GM12878 (cell line): Measurements from ENCODE around the gene DCST1.

Experiments used
- CTCF ChIP-seq, 3 experiments: IDR thresholded peaks in 2 of 3; conservative IDR thresholded peaks in 1 of 3; 2 replicates each; pipeline ENCODE4 v1.5.1; 2011; ENCODE audit warnings: low read depth in 3 of 3, low read length in 3 of 3, mild to moderate bottlenecking in 3 of 3, control low read depth in 2 of 3, moderate library complexity in 2 of 3, inconsistent platforms in 1 of 3, mixed read lengths in 1 of 3; ENCODE audit not compliant: control insufficient read depth in 2 of 3, insufficient read depth in 1 of 3; ENCODE audit errors: extremely low read depth in 1 of 3
- E2F4 ChIP-seq: IDR thresholded peaks from 2 replicates; pipeline ENCODE4 v1.6.1; 2012; ENCODE audit warnings: low read depth, low read length, improper control_type of control experiment
- ELK1 ChIP-seq: IDR thresholded peaks from 2 replicates; pipeline ENCODE4 v1.6.1; 2012; ENCODE audit warnings: low read depth, low read length, improper control_type of control experiment
- EP300 ChIP-seq, 2 experiments: fragments of 150-350 bp in 1 of 2; IDR thresholded peaks; 2 replicates each; pipeline ENCODE4 v1.6.1; 2011 to 2012; ENCODE audit warnings: low read depth in 2 of 2, low read length in 2 of 2, borderline replicate concordance in 1 of 2, improper control_type of control experiment in 1 of 2, inconsistent platforms in 1 of 2; ENCODE audit not compliant: control insufficient read depth in 1 of 2
- EZH2 ChIP-seq: IDR thresholded peaks from 2 replicates; pipeline ENCODE4 v1.6.1; 2012; ENCODE audit warnings: low read depth, mild to moderate bottlenecking, control low read depth, inconsistent platforms, low read length, borderline replicate concordance; ENCODE audit not compliant: control insufficient read depth
- JUND ChIP-seq: IDR thresholded peaks from 2 replicates; pipeline ENCODE4 v1.6.1; 2012; ENCODE audit warnings: low read depth, mild to moderate bottlenecking, low read length, improper control_type of control experiment, moderate library complexity
- NFXL1 ChIP-seq: fragments of 450-650 bp; IDR thresholded peaks from 2 replicates; pipeline ENCODE4 v1.6.1; 2017; ENCODE audit warnings: antibody characterized with exemption, mild to moderate bottlenecking, borderline replicate concordance
- ZNF592 ChIP-seq: fragments of 450-650 bp; IDR thresholded peaks from 2 replicates; pipeline ENCODE4 v1.6.1; 2017; ENCODE audit warnings: mild to moderate bottlenecking, moderate library complexity
- ZSCAN29 ChIP-seq: fragments of 450-650 bp; IDR thresholded peaks from 2 replicates; pipeline ENCODE4 v1.6.1; 2017; ENCODE audit warnings: mild to moderate bottlenecking, moderate library complexity
- TF ChIP-seq, protein P1 (sequence below): fragments of 450-650 bp; IDR thresholded peaks from 2 replicates; pipeline ENCODE4 v1.6.1; 2016; ENCODE audit warnings: mild to moderate bottlenecking, moderate library complexity, borderline replicate concordance

DNA sequence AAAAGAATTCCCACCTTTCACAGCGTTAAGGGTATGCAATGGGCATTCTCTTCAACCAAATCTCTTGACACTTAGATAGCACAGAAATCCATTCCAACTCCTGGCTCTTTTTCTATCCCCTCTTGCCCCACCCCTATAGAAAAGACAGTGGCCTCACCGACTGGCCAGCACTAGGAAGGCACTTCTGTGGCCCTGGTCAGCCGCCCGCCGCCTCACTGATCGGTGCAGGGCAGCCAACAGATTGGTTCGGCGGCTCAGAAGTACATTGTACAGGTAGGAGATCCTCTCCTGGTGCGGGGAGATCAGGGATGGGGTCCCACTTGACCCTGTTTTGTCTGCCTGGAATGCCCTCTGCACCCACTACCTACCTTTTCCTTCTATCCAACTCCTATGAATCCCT is 9.3 kb upstream of the DCST1 start:
- TF ChIP-seq EZH2, result no peak
- TF ChIP-seq, protein P1, sequence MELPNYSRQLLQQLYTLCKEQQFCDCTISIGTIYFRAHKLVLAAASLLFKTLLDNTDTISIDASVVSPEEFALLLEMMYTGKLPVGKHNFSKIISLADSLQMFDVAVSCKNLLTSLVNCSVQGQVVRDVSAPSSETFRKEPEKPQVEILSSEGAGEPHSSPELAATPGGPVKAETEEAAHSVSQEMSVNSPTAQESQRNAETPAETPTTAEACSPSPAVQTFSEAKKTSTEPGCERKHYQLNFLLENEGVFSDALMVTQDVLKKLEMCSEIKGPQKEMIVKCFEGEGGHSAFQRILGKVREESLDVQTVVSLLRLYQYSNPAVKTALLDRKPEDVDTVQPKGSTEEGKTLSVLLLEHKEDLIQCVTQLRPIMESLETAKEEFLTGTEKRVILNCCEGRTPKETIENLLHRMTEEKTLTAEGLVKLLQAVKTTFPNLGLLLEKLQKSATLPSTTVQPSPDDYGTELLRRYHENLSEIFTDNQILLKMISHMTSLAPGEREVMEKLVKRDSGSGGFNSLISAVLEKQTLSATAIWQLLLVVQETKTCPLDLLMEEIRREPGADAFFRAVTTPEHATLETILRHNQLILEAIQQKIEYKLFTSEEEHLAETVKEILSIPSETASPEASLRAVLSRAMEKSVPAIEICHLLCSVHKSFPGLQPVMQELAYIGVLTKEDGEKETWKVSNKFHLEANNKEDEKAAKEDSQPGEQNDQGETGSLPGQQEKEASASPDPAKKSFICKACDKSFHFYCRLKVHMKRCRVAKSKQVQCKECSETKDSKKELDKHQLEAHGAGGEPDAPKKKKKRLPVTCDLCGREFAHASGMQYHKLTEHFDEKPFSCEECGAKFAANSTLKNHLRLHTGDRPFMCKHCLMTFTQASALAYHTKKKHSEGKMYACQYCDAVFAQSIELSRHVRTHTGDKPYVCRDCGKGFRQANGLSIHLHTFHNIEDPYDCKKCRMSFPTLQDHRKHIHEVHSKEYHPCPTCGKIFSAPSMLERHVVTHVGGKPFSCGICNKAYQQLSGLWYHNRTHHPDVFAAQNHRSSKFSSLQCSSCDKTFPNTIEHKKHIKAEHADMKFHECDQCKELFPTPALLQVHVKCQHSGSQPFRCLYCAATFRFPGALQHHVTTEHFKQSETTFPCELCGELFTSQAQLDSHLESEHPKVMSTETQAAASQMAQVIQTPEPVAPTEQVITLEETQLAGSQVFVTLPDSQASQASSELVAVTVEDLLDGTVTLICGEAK, result no peak
- no peak for TF ChIP-seq CTCF (IDR thresholded peaks at IDR 0.05 in 2 of 3, conservative IDR thresholded peaks at IDR 0.05 in 1 of 3; ENCODE audit: control insufficient read depth in 2 of 3, extremely low read depth in 1 of 3, insufficient read depth in 1 of 3, low read depth in 3 of 3, low read length in 3 of 3)
- no peak for TF ChIP-seq E2F4
- TF ChIP-seq EP300 (IDR thresholded peaks at IDR 0.05; ENCODE audit: borderline replicate concordance in 1 of 2, control insufficient read depth in 1 of 2, low read depth in 2 of 2, low read length in 2 of 2), result no peak
- no peak for TF ChIP-seq JUND
- TF ChIP-seq ZNF592, result no peak
- no peak for TF ChIP-seq NFXL1
- no peak for TF ChIP-seq ELK1
- TF ChIP-seq ZSCAN29, result no peak
